ENCODE results near the gene KCTD2.
"Not testable (repeated sequence)": the region's sequence is repeated elsewhere in the genome, so short reads cannot be mapped to it uniquely, and the experiment has no call there.

Gene KCTD2

GRCh38 chr17:75069783-75070182, 22.8 kb downstream of the KCTD2 start:
- Histone ChIP-seq H3K4me3 (replicated peaks; ENCODE audit: insufficient read depth, low read length) (no peak overlapping the region), H3K27me3 (ENCODE audit: insufficient read depth, poor library complexity, severe bottlenecking) (no peaks in the 10 kb centered on the region), H3K27ac (replicated peaks) (no peak overlapping the region)
- DNase-seq (ENCODE audit: low read depth in 1 of 2, low spot score in 1 of 2) = no peak
- TF ChIP-seq REST (IDR thresholded peaks at IDR 0.05; ENCODE audit: insufficient replicate concordance, low read depth) = no peak
- TF ChIP-seq, protein P1, sequence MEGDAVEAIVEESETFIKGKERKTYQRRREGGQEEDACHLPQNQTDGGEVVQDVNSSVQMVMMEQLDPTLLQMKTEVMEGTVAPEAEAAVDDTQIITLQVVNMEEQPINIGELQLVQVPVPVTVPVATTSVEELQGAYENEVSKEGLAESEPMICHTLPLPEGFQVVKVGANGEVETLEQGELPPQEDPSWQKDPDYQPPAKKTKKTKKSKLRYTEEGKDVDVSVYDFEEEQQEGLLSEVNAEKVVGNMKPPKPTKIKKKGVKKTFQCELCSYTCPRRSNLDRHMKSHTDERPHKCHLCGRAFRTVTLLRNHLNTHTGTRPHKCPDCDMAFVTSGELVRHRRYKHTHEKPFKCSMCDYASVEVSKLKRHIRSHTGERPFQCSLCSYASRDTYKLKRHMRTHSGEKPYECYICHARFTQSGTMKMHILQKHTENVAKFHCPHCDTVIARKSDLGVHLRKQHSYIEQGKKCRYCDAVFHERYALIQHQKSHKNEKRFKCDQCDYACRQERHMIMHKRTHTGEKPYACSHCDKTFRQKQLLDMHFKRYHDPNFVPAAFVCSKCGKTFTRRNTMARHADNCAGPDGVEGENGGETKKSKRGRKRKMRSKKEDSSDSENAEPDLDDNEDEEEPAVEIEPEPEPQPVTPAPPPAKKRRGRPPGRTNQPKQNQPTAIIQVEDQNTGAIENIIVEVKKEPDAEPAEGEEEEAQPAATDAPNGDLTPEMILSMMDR (IDR thresholded peaks at IDR 0.05; ENCODE audit: insufficient read depth, low read length) = peak; percentile 13

GRCh38 chr17:75071478-75072271, 24.6 kb downstream of the KCTD2 start:
- not testable (repeated sequence) for DNase-seq (ENCODE audit: low read depth in 1 of 2, low spot score in 1 of 2); H3K4me3 ChIP-seq (replicated peaks; ENCODE audit: insufficient read depth, low read length); H3K27me3 ChIP-seq (ENCODE audit: insufficient read depth, poor library complexity, severe bottlenecking); H3K27ac ChIP-seq (replicated peaks)

- not testable (repeated sequence) for DNase-seq (ENCODE audit: low read depth in 1 of 2, low spot score in 1 of 2); H3K4me3 ChIP-seq (replicated peaks; ENCODE audit: insufficient read depth, low read length); H3K27ac ChIP-seq (replicated peaks); H3K27me3 ChIP-seq (ENCODE audit: insufficient read depth, poor library complexity, severe bottlenecking)
Observed at GRCh38 chr17:75072909-75073308, 25.9 kb downstream of the KCTD2 start.

- Histone ChIP-seq H3K27ac (replicated peaks) (no peak overlapping the region), H3K27me3 (ENCODE audit: insufficient read depth, poor library complexity, severe bottlenecking) (no peaks in the 10 kb centered on the region), H3K4me3 (replicated peaks; ENCODE audit: insufficient read depth, low read length) (no peak overlapping the region)
- TF ChIP-seq GABPA (IDR thresholded peaks at IDR 0.05; ENCODE audit: low read depth) = no peak
- TF ChIP-seq REST (IDR thresholded peaks at IDR 0.05; ENCODE audit: insufficient replicate concordance, low read depth) = no peak
- TF ChIP-seq, protein P1 (IDR thresholded peaks at IDR 0.05; ENCODE audit: insufficient read depth, low read length) = no peak
- no peak for TF ChIP-seq SPI1 (IDR thresholded peaks at IDR 0.05; ENCODE audit: borderline replicate concordance, low read depth)
- no peak for TF ChIP-seq POLR2AphosphoS5 (IDR thresholded peaks at IDR 0.05; ENCODE audit: low read depth)
- no peak for DNase-seq (ENCODE audit: low read depth in 1 of 2, low spot score in 1 of 2)
Observed at GRCh38 chr17:75073618-75074047, 26.6 kb downstream of the KCTD2 start.

DNA sequence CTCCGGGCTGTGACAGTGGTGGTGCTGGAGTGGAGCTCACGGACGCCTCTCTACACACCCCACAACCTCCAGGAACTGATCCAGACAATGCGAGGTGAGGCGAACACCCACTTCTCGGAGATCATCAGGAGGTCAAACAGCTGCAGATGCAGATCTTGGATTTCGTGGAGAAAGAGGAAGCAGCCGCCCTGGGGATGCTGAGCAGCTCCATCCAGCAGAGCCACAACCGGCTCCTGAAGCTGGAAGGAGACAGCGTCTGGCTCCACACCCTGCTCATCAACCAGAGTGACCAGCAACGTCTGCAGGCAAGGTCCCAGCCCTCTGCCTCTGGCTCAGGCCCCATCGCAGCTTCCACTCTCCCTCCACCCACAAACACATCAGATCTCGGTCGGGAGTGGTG, 27.5 kb downstream of the KCTD2 start:
- Histone ChIP-seq H3K4me3 (replicated peaks; ENCODE audit: insufficient read depth, low read length) (no peak overlapping the region), H3K27me3 (ENCODE audit: insufficient read depth, poor library complexity, severe bottlenecking) (no peaks in the 10 kb centered on the region), H3K27ac (replicated peaks) (no peak overlapping the region)
- TF ChIP-seq REST (IDR thresholded peaks at IDR 0.05; ENCODE audit: insufficient replicate concordance, low read depth) (no peak), POLR2AphosphoS5 (IDR thresholded peaks at IDR 0.05; ENCODE audit: low read depth) (no peak), GABPA (IDR thresholded peaks at IDR 0.05; ENCODE audit: low read depth) (no peak), SPI1 (IDR thresholded peaks at IDR 0.05; ENCODE audit: borderline replicate concordance, low read depth) (no peak; the same call in 1 of the 2 replicates)
- TF ChIP-seq, protein P1 (IDR thresholded peaks at IDR 0.05; ENCODE audit: insufficient read depth, low read length) = no peak
- no peak for DNase-seq (ENCODE audit: low read depth in 1 of 2, low spot score in 1 of 2)
